Liver (tissue), 10 donors: ENCODE results near the gene TXNDC12. TPM values are rescaled to one million over a fixed set of nuclear protein-coding genes. Genes with fewer than 3 reads are reported as not detected.

Experiments
- DNase-seq: peaks from one replicate; pipeline ENCODE4 v3.0.0-alpha.2; 2017; ENCODE audit warnings: low spot score
- H3K27ac ChIP-seq, 2 donors: one replicate each; pipeline ENCODE4 v1.7.0; 2013; ENCODE audit warnings: inconsistent platforms in 2 of 2, low read length in 2 of 2, control low read depth in 1 of 2, low read depth in 1 of 2, mild to moderate bottlenecking in 1 of 2
- H3K27me3 ChIP-seq, 4 donors: one replicate each; pipeline versions ENCODE4 v1.6.1 to v1.7.0; 2013; ENCODE audit warnings: low read length in 3 of 4, inconsistent platforms in 1 of 4, mild to moderate bottlenecking in 1 of 4, moderate library complexity in 1 of 4; ENCODE audit not compliant: control insufficient read depth in 4 of 4, insufficient read depth in 4 of 4
- H3K36me3 ChIP-seq, 4 donors: one replicate each; pipeline versions ENCODE4 v1.6.1 to v1.7.0; 2013; ENCODE audit warnings: low read length in 3 of 4, mild to moderate bottlenecking in 3 of 4, low read depth in 1 of 4, moderate library complexity in 1 of 4; ENCODE audit not compliant: control insufficient read depth in 4 of 4, insufficient read depth in 3 of 4
- H3K4me1 ChIP-seq, 4 donors: one replicate each; pipeline versions ENCODE4 v1.6.1 to v1.7.0; 2013; ENCODE audit warnings: low read length in 3 of 4, mild to moderate bottlenecking in 3 of 4, moderate library complexity in 1 of 4; ENCODE audit not compliant: control insufficient read depth in 4 of 4, insufficient read depth in 4 of 4
- H3K4me3 ChIP-seq, 3 donors: one replicate each; pipeline versions ENCODE4 v1.6.1 to v1.7.0; 2013; ENCODE audit warnings: low read length in 3 of 3, control low read depth in 1 of 3, low read depth in 1 of 3, mild to moderate bottlenecking in 1 of 3
- H3K9ac ChIP-seq, 2 donors: one replicate each; pipeline ENCODE4 v1.7.0; 2013; ENCODE audit warnings: low read length in 2 of 2, mild to moderate bottlenecking in 2 of 2, moderate library complexity in 2 of 2, control low read depth in 1 of 2, low read depth in 1 of 2
- H3K9me3 ChIP-seq, 4 donors: one replicate each; pipeline versions ENCODE4 v1.6.1 to v1.7.0; 2013; ENCODE audit warnings: low read length in 3 of 4; ENCODE audit not compliant: control insufficient read depth in 4 of 4
- ATF3 ChIP-seq: IDR thresholded peaks from 2 replicates; pipeline ENCODE4 v1.6.1; 2016; ENCODE audit warnings: antibody characterized with exemption
- CTCF ChIP-seq: fragments of 150-350 bp; IDR thresholded peaks from 2 replicates; pipeline ENCODE4 v1.5.1; 2017; ENCODE audit warnings: improper control_type of control experiment, low read depth, low read length; ENCODE audit not compliant: missing input control
- EGR1 ChIP-seq, 2 donors: IDR thresholded peaks; 2 replicates each; pipeline ENCODE4 v1.6.1; 2016 to 2018; ENCODE audit warnings: antibody characterized with exemption in 2 of 2, low read depth in 2 of 2
- HNF4G ChIP-seq: IDR thresholded peaks from 2 replicates; pipeline ENCODE4 v1.6.1; 2016; ENCODE audit warnings: antibody characterized with exemption
- JUND ChIP-seq, 2 donors: IDR thresholded peaks; 2 replicates each; pipeline ENCODE4 v1.6.1; 2016; ENCODE audit warnings: antibody characterized with exemption in 2 of 2
- RAD21 ChIP-seq, 2 donors: IDR thresholded peaks; 2 replicates each; pipeline ENCODE4 v1.6.1; 2016; ENCODE audit warnings: antibody characterized with exemption in 2 of 2, mild to moderate bottlenecking in 2 of 2
- REST ChIP-seq: IDR thresholded peaks from 2 replicates; pipeline ENCODE4 v1.6.1; 2016; ENCODE audit warnings: antibody characterized with exemption, mild to moderate bottlenecking
- RXRA ChIP-seq, 2 donors: IDR thresholded peaks; 2 replicates each; pipeline ENCODE4 v1.6.1; 2017 to 2018; ENCODE audit warnings: antibody characterized with exemption in 2 of 2, mild to moderate bottlenecking in 1 of 2
- TAF1 ChIP-seq: conservative IDR thresholded peaks from 2 replicates; pipeline ENCODE4 v1.6.1; 2016; ENCODE audit warnings: antibody characterized with exemption, mild to moderate bottlenecking
- WGBS: extraction: QIAGEN DNeasy Blood & Tissue Kit; methylation state at CpG from one replicate; pipeline ENCODE4 v1.1.7; 2013; 5-methylcytosine and 5-hydroxymethylcytosine counted together
- polyA plus RNA-seq, 2 donors: library from polyadenylated mRNA; stranded (reverse) in 1 of 2; unstranded in 1 of 2; fragments of 200-250 nt in 1 of 2; fragments of >200 nt in 1 of 2; fragmentation: Nextera tagmentation in 1 of 2; extraction: Ambion mirVana in 1 of 2; gene quantifications; one replicate each; pipeline versions ENCODE4 v1.2.1 to v1.2.3, GENCODE V29; 2013 to 2015
- small RNA-seq: library from RNA; depleted of rRNA; stranded (forward); fragments of <200 nt; gene quantifications from one replicate; pipeline ENCODE3, GENCODE V24; 2014
- total RNA-seq, 2 donors: library from RNA; depleted of rRNA; stranded (reverse); fragments of >200 nt; gene quantifications; one replicate each; pipeline ENCODE4 v1.2.3, GENCODE V29; 2014
- TF ChIP-seq, protein P1 (sequence below): IDR thresholded peaks from 2 replicates; pipeline ENCODE4 v1.6.1; 2016; ENCODE audit warnings: antibody characterized with exemption
- donor health status: healthy.
- donor health status: healthy.
- donor health status: healthy.
- donor health status: healthy.
- donor health status: healthy.

Gene TXNDC12
- total and polyA plus RNA-seq, 4 donors: 17.5 to 35.8 (median 20.7) TPM

DNA sequence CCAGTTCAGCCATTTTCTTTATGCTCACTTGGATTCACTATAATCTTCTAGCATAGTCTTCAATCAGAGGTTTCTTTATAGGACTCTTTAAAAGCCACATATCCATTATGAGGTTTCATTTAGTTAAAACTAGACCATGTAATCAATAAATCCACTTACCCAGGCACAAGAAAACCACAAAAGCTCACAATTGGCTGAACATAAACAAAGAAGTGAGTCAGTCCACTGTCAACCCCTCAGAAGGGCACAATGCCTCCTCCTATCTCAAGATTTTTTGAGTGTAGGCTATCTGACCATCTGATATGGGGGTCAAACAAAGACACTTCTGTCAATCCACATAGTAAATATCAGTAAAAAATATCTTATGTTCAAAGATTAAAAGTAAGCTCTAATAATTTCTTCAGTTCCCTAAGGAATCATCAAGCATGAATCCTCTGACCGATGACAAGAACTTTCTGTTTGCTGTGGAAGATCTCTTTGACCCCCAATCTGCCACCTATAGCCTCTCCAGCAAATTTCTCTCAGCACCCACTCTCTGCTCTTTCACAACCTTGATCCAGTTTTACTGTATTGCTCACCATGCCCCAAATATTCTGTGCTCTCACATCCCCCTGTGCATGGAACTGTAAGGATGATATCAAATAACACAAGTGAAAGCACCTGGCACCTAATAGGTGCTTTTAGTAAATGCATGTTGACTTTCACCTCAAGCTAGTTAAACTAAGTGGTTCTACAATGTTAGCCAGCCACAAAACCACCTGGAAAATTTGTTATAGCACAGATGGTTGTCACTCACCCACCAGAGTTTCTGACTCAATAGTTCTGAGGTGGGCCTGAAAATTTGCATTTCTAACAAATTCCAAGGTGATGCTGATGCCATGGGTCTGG lies 81.2 kb downstream of the TXNDC12 start:
- H3K4me3 ChIP-seq: no peak overlapping the region
- 88% methylated on average over 1 of the region's 1 CpG for WGBS
- H3K4me1 ChIP-seq: peaks cover 0 to 6% (median 2%) of the 10 kb centered on the region in 4 donors
- no peak overlapping the region for H3K9ac ChIP-seq
- H3K36me3 ChIP-seq: no peaks in the 10 kb centered on the region
- TF ChIP-seq RXRA (IDR thresholded peaks at IDR 0.05): no peak
- no peak for TF ChIP-seq TAF1
- TF ChIP-seq JUND (IDR thresholded peaks at IDR 0.05): no peak
- no peak for TF ChIP-seq CTCF
- no peak for TF ChIP-seq ATF3
- no peak for TF ChIP-seq HNF4G
- TF ChIP-seq EGR1 (IDR thresholded peaks at IDR 0.05; ENCODE audit: low read depth in 2 of 2): no peak
- TF ChIP-seq REST: no peak
- TF ChIP-seq RAD21 (IDR thresholded peaks at IDR 0.05): no peak
- TF ChIP-seq, protein P1, sequence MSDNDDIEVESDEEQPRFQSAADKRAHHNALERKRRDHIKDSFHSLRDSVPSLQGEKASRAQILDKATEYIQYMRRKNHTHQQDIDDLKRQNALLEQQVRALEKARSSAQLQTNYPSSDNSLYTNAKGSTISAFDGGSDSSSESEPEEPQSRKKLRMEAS: no peak
- no peak overlapping the region for H3K27ac ChIP-seq
- no peak for DNase-seq
- no peaks in the 10 kb centered on the region for H3K27me3 ChIP-seq
- no peaks in the 10 kb centered on the region for H3K9me3 ChIP-seq

Small RNA genes lying within 50 kb of the gene (small RNA-seq; reads per million reads assigned to genes)
- not detected for gene RN7SL290P
- not detected for gene RNA5SP48

Other genes starting within 250 kb of the TXNDC12 start
- gene NRDC, start 176.5 kb downstream of the TXNDC12 start, total RNA-seq: 10 to 100 TPM; 61.7 to 88.7 TPM
- gene NRDC, start 176.5 kb downstream of the TXNDC12 start, polyA plus RNA-seq: 10 to 100 TPM; 42.8 to 82.5 TPM
- 1 to 10 TPM in 1 of 2 donors, under 1 TPM in 1; 0.17 to 5.4 TPM for gene RAB3B, start 64.5 kb downstream of the TXNDC12 start, total RNA-seq
- under 1 TPM; 0.22 to 0.43 TPM for gene RAB3B, start 64.5 kb downstream of the TXNDC12 start, polyA plus RNA-seq
- 1 to 10 TPM; 6.0 to 7.7 TPM for gene KTI12, start 21.4 kb downstream of the TXNDC12 start, total RNA-seq
- 1 to 10 TPM; 4.1 to 5.5 TPM for gene KTI12, start 21.4 kb downstream of the TXNDC12 start, polyA plus RNA-seq
- 10 to 100 TPM; 17.2 to 19.7 TPM for gene BTF3L4, start 1.1 kb upstream of the TXNDC12 start, total RNA-seq
- gene BTF3L4, start 1.1 kb upstream of the TXNDC12 start, polyA plus RNA-seq: 10 to 100 TPM; 13.4 to 33.3 TPM
- 10 to 100 TPM in 1 of 2 donors, 1 to 10 TPM in 1; 9.9 to 20.9 TPM for gene ZFYVE9, start 86.9 kb upstream of the TXNDC12 start, total RNA-seq
- gene ZFYVE9, start 86.9 kb upstream of the TXNDC12 start, polyA plus RNA-seq: 1 to 10 TPM; 3.8 to 5.6 TPM